ENCODE measurements around the gene DUXA. TPM values are rescaled to one million over a fixed set of nuclear protein-coding genes. Genes with fewer than 3 reads are reported as not detected.

The DUXA gene
- total RNA-seq, 4 donors from 2014 or later, result not detected

DNA sequence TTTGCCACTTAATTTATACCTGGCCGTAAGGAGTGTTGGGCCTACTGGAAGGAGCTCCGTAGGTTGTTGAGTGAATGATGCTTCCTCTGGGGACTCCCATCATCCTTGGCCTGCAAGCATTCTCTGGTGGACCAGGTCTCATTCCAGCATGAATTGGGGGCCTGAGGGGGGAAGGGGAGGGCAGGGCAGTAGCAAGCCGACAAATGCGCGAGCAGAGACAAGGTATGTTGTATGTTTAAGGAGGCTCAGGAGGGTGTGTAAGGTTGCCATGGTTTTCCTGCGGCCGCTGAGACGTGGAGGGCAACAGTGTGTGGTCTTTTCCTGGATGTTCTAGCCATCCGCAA is 24.8 kb upstream of the DUXA start:
- H3K27ac ChIP-seq, result peak overlapping the region; percentile 91 to 96 (median 93)
- intact Hi-C loops (cut with DNase I), result no loop called here
- no peak for TF ChIP-seq POLR2A (IDR thresholded peaks at IDR 0.05)
- TF ChIP-seq, protein P1, sequence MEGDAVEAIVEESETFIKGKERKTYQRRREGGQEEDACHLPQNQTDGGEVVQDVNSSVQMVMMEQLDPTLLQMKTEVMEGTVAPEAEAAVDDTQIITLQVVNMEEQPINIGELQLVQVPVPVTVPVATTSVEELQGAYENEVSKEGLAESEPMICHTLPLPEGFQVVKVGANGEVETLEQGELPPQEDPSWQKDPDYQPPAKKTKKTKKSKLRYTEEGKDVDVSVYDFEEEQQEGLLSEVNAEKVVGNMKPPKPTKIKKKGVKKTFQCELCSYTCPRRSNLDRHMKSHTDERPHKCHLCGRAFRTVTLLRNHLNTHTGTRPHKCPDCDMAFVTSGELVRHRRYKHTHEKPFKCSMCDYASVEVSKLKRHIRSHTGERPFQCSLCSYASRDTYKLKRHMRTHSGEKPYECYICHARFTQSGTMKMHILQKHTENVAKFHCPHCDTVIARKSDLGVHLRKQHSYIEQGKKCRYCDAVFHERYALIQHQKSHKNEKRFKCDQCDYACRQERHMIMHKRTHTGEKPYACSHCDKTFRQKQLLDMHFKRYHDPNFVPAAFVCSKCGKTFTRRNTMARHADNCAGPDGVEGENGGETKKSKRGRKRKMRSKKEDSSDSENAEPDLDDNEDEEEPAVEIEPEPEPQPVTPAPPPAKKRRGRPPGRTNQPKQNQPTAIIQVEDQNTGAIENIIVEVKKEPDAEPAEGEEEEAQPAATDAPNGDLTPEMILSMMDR (IDR thresholded peaks at IDR 0.05), result no peak
- H3K36me3 ChIP-seq, result peaks cover 8 to 43% (median 30%) of the 10 kb centered on the region in 3 donors
- peaks cover 13 to 26% (median 15%) of the 10 kb centered on the region in 3 donors for H3K4me1 ChIP-seq
- H3K4me3 ChIP-seq, result peak overlapping the region; percentile 91 to 100 (median 94)
- H3K9me3 ChIP-seq, result no peaks in the 10 kb centered on the region
- DNase-seq, result no peak
- WGBS, 2 donors, result 13 to 28% methylated on average over 3 to 6 of the region's 9 CpGs
- peaks cover 0 to 5% (median 0%) of the 10 kb centered on the region in 4 donors for H3K27me3 ChIP-seq

- H3K27ac ChIP-seq, result peak within 1 kb of the TSS; percentile 91 to 96 (median 93)
- intact Hi-C loops (cut with DNase I), result no loop called here
- peak; percentile 34 for DNase-seq
- WGBS, 2 donors, result 3 to 5% methylated on average over 8 to 10 of the region's 81 CpGs
- no peaks in the 10 kb centered on the region for H3K9me3 ChIP-seq
- peaks cover 8 to 37% (median 25%) of the 10 kb centered on the region in 3 donors for H3K36me3 ChIP-seq
- peak within 1 kb of the TSS; percentile 91 to 100 (median 94) for H3K4me3 ChIP-seq
- TF ChIP-seq, protein P1 (IDR thresholded peaks at IDR 0.05), result peak in 1 of 6 experiments; percentile 13
- TF ChIP-seq POLR2A (IDR thresholded peaks at IDR 0.05), result peak in 1 of 4 donors; percentile 31
- H3K27me3 ChIP-seq, result peaks cover 0 to 5% (median 0%) of the 10 kb centered on the region in 4 donors
- H3K4me1 ChIP-seq, result peaks cover 13 to 26% (median 15%) of the 10 kb centered on the region in 3 donors
Observed at GRCh38 chr19:57191141-57192076, 24.1 kb upstream of the DUXA start, which contains the start of gene ZNF264. Gene ZNF264, plus strand, starts transcription at chr19:57191500. Its CDS starts 414 bp downstream, at chr19:57191914.

GRCh38 chr19:57190301-57190700 is 23.0 kb upstream of the DUXA start:
- Histone ChIP-seq H3K27me3 (peaks cover 0 to 9% (median 0%) of the 10 kb centered on the region in 4 donors), H3K36me3 (peaks cover 8 to 26% (median 15%) of the 10 kb centered on the region in 3 donors), H3K4me3 (no peak overlapping the region), H3K9me3 (no peaks in the 10 kb centered on the region), H3K4me1 (peaks cover 13 to 26% (median 15%) of the 10 kb centered on the region in 3 donors), H3K27ac (no peak overlapping the region)
- no peak for TF ChIP-seq POLR2A (IDR thresholded peaks at IDR 0.05)
- TF ChIP-seq, protein P1 (IDR thresholded peaks at IDR 0.05), result no peak
- no peak for DNase-seq
- 77 to 80% methylated on average over 3 of the region's 3 CpGs for WGBS, 2 donors
- intact Hi-C loops (cut with DNase I), result no loop called here

GRCh38 chr19:57171551-57172081 is 4.3 kb upstream of the DUXA start:
- no peaks in the 10 kb centered on the region for H3K9me3 ChIP-seq
- 11 to 32% methylated on average over 6 of the region's 42 CpGs for WGBS, 2 donors
- H3K27ac ChIP-seq, result peak overlapping the region in 3 of 4 donors; percentile 55 to 72 (median 65)
- intact Hi-C loops (cut with DNase I), result no loop called here
- H3K27me3 ChIP-seq, result no peaks in the 10 kb centered on the region
- no peaks in the 10 kb centered on the region for H3K36me3 ChIP-seq
- TF ChIP-seq, protein P1 (IDR thresholded peaks at IDR 0.05), result no peak
- no peak for TF ChIP-seq POLR2A (IDR thresholded peaks at IDR 0.05)
- peaks cover 0 to 16% (median 5%) of the 10 kb centered on the region in 3 donors for H3K4me1 ChIP-seq
- H3K4me3 ChIP-seq, result peak overlapping the region; percentile 15 to 61 (median 36)
- DNase-seq, result no peak

DNA sequence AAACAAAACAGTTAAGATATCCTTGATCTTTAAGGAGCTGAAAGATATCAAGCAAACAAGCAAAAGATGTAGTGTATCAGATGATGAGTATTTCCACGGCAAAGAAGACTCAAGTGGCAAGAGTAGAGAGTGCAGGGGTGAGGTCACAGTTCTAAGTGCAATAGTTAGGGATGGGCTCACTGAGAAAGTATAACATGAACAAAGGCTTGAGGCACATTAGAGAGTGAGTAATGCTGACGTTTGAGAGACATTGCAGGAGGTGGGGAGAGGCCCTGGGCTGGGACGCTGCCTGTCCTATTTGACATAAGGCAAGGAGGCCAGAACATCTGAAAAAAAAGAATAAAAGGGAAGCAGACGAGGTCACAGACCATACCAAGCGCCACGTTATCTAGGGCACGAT is 1.4 kb downstream of the DUXA start:
- no peak for TF ChIP-seq POLR2A (IDR thresholded peaks at IDR 0.05)
- TF ChIP-seq, protein P1 (IDR thresholded peaks at IDR 0.05), result no peak
- no peaks in the 10 kb centered on the region for H3K4me1 ChIP-seq
- no peak overlapping the region for H3K27ac ChIP-seq
- intact Hi-C loops (cut with DNase I), result no loop called here
- H3K4me3 ChIP-seq, result no peak overlapping the region
- DNase-seq, result no peak
- H3K36me3 ChIP-seq, result no peaks in the 10 kb centered on the region
- H3K9me3 ChIP-seq, result no peaks in the 10 kb centered on the region
- WGBS, 2 donors, result 64 to 69% methylated on average over 7 of the region's 7 CpGs
- no peaks in the 10 kb centered on the region for H3K27me3 ChIP-seq

Data from esophagus squamous epithelium (tissue), 5 donors.